Caco-2 (cell line): ENCODE data around the gene AATK. TPM values are rescaled to one million over a fixed set of nuclear protein-coding genes. Genes with fewer than 3 reads are reported as not detected.

ENCODE experiments used
- BruUV-seq: library from RNA; stranded (reverse); fragments of 400-500 nt; replicated peaks from 2 replicates; lab custom pipeline; 2021; lab: Mats Ljungman, UMichigan
- CTCF ChIA-PET: fragments of 300-600 bp; sonication (Branson Sonifier 250); formaldehyde crosslinking; loops from one replicate; lab custom pipeline; 2022; ENCODE audit warnings: antibody characterized with exemption; lab: Charles Lee
- POLR2A ChIA-PET: fragments of 300-600 bp; sonication (Branson Sonifier 250); formaldehyde crosslinking; loops from one replicate; lab custom pipeline; 2022; ENCODE audit warnings: antibody characterized with exemption; lab: Charles Lee
- DNase-seq, 2 experiments: peaks; one replicate each; pipeline versions ENCODE4 v3.0.0 to v3.0.0-alpha.2; 2020 to 2022
- H3K27me3 ChIP-seq: replicated peaks from 2 replicates; pipeline ENCODE4 v1.6.0; 2011; ENCODE audit warnings: low read length; ENCODE audit not compliant: control insufficient read depth, insufficient read depth
- H3K36me3 ChIP-seq: 2 replicates; pipeline ENCODE4 v1.5.1; 2011; ENCODE audit warnings: low read length; ENCODE audit not compliant: control insufficient read depth, insufficient read depth
- H3K4me1 ChIP-seq: fragments of 250-450 bp; sonication (Bioruptor Pico); 2 replicates; pipeline ENCODE4 v1.5.1; 2020; ENCODE audit warnings: mild to moderate bottlenecking
- H3K4me3 ChIP-seq: 2 replicates; pipeline ENCODE4 v1.5.1; 2011; ENCODE audit warnings: low read depth, mild to moderate bottlenecking, control low read depth, low read length
- H3K9me3 ChIP-seq: fragments of 250-450 bp; sonication (Bioruptor Pico); 2 replicates; pipeline ENCODE4 v1.5.1; 2020; ENCODE audit warnings: mild to moderate bottlenecking, moderate library complexity
- H3K27ac Mint-ChIP-seq: one replicate; pipeline ENCODE4 v1.8.0; 2022; ENCODE audit warnings: mixed read lengths; ENCODE audit not compliant: unreplicated experiment
- H3K27me3 Mint-ChIP-seq: one replicate; pipeline ENCODE4 v1.8.0; 2022; ENCODE audit warnings: mixed read lengths; ENCODE audit not compliant: insufficient read depth, unreplicated experiment
- H3K36me3 Mint-ChIP-seq: one replicate; pipeline ENCODE4 v1.8.0; 2022; ENCODE audit warnings: mild to moderate bottlenecking, mixed read lengths; ENCODE audit not compliant: insufficient read depth, unreplicated experiment
- H3K4me1 Mint-ChIP-seq: one replicate; pipeline ENCODE4 v1.8.0; 2022; ENCODE audit warnings: low read depth, mixed read lengths; ENCODE audit not compliant: unreplicated experiment
- H3K4me3 Mint-ChIP-seq: one replicate; pipeline ENCODE4 v1.8.0; 2022; ENCODE audit warnings: mild to moderate bottlenecking, moderate library complexity, mixed read lengths; ENCODE audit not compliant: unreplicated experiment
- H3K9me3 Mint-ChIP-seq: one replicate; pipeline ENCODE4 v1.8.0; 2022; ENCODE audit warnings: mixed read lengths; ENCODE audit not compliant: unreplicated experiment
- intact Hi-C: fragments of 100-400 bp; cut with micrococcal nuclease; formaldehyde crosslinking; loops from one replicate; pipeline ENCODE4 v1.10.0; 2022; ENCODE audit not compliant: unreplicated experiment
- total RNA-seq: library from RNA; stranded (reverse); gene quantifications from 2 replicates; pipeline ENCODE4 v1.2.3, GENCODE V29; 2022
- TF ChIP-seq, protein P1 (sequence below), 2 experiments: fragments of 200-600 bp in 1 of 2; IDR thresholded peaks; 1 replicate in 1 of 2; 2 replicates in 1 of 2; pipeline versions ENCODE4 v1.5.1 to v1.8.0; 2011 to 2022; ENCODE audit warnings: antibody characterized with exemption in 1 of 2, control low read depth in 1 of 2, inconsistent platforms in 1 of 2, low read depth in 1 of 2, low read length in 1 of 2, mild to moderate bottlenecking in 1 of 2, moderate library complexity in 1 of 2; ENCODE audit not compliant: insufficient read depth in 1 of 2, severe bottlenecking in 1 of 2, unreplicated experiment in 1 of 2

Gene AATK
- total RNA-seq, 1 experiment from 2014 or later = 26.6 TPM

DNA sequence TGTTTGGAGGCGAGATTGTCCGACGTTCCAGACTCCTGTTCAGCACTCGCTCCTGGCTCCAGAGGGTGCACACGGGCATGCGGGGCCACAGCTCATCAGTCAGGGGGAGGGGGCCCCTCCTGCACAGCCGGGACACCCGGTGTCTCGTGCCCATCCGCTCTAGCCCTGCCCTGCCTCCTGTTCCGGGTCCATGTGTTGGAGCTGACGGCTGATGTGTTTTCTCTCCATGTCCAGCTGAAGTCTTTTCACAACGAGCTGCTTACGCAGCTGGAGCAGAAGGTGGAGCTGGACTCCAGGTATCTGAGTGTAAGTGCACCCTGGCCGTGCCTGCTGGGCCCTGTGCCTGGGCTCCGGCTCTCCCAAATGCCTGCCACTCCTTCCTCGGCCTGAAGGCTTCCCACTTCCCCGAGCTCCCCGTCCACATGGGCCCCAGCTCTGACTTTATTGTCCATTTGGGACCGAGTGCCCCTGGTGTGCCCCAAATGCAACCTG is 80.6 kb downstream of the AATK start:
- TF ChIP-seq, protein P1, sequence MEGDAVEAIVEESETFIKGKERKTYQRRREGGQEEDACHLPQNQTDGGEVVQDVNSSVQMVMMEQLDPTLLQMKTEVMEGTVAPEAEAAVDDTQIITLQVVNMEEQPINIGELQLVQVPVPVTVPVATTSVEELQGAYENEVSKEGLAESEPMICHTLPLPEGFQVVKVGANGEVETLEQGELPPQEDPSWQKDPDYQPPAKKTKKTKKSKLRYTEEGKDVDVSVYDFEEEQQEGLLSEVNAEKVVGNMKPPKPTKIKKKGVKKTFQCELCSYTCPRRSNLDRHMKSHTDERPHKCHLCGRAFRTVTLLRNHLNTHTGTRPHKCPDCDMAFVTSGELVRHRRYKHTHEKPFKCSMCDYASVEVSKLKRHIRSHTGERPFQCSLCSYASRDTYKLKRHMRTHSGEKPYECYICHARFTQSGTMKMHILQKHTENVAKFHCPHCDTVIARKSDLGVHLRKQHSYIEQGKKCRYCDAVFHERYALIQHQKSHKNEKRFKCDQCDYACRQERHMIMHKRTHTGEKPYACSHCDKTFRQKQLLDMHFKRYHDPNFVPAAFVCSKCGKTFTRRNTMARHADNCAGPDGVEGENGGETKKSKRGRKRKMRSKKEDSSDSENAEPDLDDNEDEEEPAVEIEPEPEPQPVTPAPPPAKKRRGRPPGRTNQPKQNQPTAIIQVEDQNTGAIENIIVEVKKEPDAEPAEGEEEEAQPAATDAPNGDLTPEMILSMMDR (IDR thresholded peaks at IDR 0.05; ENCODE audit: insufficient read depth in 1 of 2, low read depth in 1 of 2, low read length in 1 of 2, severe bottlenecking in 1 of 2, unreplicated experiment in 1 of 2) = no peak

DNA sequence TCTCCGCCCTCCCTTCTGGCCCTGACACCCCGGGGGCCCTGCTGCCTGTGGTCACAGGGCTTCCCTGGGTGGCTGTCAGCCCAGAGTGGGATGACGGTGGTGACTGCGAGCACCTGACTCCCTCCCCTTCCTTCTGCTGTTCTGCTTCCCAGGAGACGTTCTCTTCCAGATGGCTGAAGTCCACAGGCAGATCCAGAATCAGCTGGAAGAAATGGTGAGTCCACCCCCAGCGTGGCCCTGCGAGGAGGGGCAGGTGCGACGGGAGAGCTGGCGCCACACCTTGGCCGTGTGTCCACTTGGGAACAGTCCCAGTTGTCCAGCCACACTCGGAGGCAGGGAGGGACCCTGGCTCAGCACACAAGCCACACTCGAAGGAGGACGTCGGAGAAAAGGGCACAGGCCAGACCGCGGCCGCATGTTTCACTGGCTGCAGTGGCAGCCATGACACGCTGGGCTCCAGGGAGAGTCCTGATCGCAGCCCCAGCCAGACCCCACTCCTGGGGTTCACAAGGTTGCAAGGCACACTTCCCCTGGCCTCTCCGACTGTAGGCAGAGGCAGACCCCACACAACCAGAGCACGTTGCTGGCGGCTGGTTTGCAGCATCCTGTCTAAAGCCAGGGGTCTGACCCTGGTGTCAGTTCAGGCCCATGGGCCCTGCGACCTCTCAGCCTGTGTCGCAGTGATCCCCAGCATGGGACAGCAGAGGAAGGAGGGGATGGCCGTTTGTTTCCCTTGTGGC is 81.2 kb downstream of the AATK start:
- H3K9me3 ChIP-seq = no peaks in the 10 kb centered on the region
- H3K4me1 Mint-ChIP-seq = no peaks in the 10 kb centered on the region
- H3K9me3 Mint-ChIP-seq = no peaks in the 10 kb centered on the region
- BruUV-seq = no TSS peak
- no peaks in the 10 kb centered on the region for H3K4me1 ChIP-seq
- TF ChIP-seq, protein P1 (IDR thresholded peaks at IDR 0.05; ENCODE audit: insufficient read depth in 1 of 2, low read depth in 1 of 2, low read length in 1 of 2, severe bottlenecking in 1 of 2, unreplicated experiment in 1 of 2) = no peak
- no peak for DNase-seq
- POLR2A ChIA-PET = no interaction called here
- H3K36me3 ChIP-seq = no peaks in the 10 kb centered on the region
- H3K27me3 ChIP-seq = no peaks in the 10 kb centered on the region
- no peak overlapping the region for H3K4me3 Mint-ChIP-seq
- CTCF ChIA-PET = no interaction called here
- no peaks in the 10 kb centered on the region for H3K27me3 Mint-ChIP-seq
- no peak overlapping the region for H3K4me3 ChIP-seq
- intact Hi-C loops = no loop called here
- H3K36me3 Mint-ChIP-seq = peaks cover 23% of the 10 kb centered on the region
- H3K27ac Mint-ChIP-seq = no peak overlapping the region

More for the DNA sequence above, 80.6 kb downstream of the AATK start:
- ChIA-PET POLR2A (no interaction called here), CTCF (no interaction called here)
- Mint-ChIP-seq H3K4me3 (no peak overlapping the region), H3K27ac (no peak overlapping the region), H3K36me3 (peaks cover 23% of the 10 kb centered on the region), H3K4me1 (no peaks in the 10 kb centered on the region), H3K9me3 (no peaks in the 10 kb centered on the region), H3K27me3 (no peaks in the 10 kb centered on the region)
- no peak for DNase-seq
- BruUV-seq = no TSS peak
- no peaks in the 10 kb centered on the region for H3K9me3 ChIP-seq
- no peaks in the 10 kb centered on the region for H3K4me1 ChIP-seq
- H3K27me3 ChIP-seq = no peaks in the 10 kb centered on the region
- H3K36me3 ChIP-seq = no peaks in the 10 kb centered on the region
- H3K4me3 ChIP-seq = no peak overlapping the region
- intact Hi-C loops = no loop called here

DNA sequence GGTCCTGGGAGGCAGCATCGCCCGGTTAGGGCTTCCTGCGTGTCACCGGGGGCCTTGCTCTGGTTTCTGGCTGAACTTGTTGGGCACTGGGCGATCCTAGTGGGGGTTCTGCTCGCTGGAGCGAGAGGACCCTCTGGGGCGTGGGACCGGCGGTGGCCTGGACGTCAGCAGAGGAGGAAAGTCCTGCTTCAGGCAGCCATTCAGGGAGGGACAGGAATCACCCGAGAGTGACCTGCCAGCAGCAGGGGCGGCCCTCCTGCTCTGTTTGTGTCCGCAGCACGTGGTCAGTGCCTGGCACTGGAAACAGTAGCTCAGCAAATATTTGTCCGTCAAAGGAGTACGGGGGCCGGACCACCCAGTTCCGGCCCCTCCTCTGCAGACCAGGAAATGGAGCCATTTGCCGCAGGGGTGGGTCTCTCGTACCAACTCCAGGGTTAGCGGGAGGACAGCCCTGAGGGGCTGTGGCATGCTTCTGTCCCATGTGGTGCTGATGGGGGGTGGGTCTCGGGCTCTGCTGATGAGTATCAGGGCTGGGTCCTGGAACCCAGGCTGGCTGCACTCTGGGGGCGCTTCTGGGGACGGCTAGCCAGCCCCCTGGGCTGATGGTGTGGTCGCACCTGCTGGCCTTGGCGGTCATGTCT is 82.8 kb downstream of the AATK start:
- no peak overlapping the region for H3K27ac Mint-ChIP-seq
- TF ChIP-seq, protein P1 (IDR thresholded peaks at IDR 0.05; ENCODE audit: insufficient read depth in 1 of 2, low read depth in 1 of 2, low read length in 1 of 2, severe bottlenecking in 1 of 2, unreplicated experiment in 1 of 2) = no peak

More for the DNA sequence above, 82.8 kb downstream of the AATK start:
- Mint-ChIP-seq H3K36me3 (peaks cover 23% of the 10 kb centered on the region), H3K4me3 (no peak overlapping the region), H3K4me1 (no peaks in the 10 kb centered on the region), H3K27me3 (no peaks in the 10 kb centered on the region), H3K9me3 (no peaks in the 10 kb centered on the region)
- POLR2A ChIA-PET = no interaction called here
- no peak for DNase-seq
- CTCF ChIA-PET = no interaction called here
- no TSS peak for BruUV-seq
- Histone ChIP-seq H3K9me3 (no peaks in the 10 kb centered on the region), H3K36me3 (no peaks in the 10 kb centered on the region), H3K27me3 (no peaks in the 10 kb centered on the region), H3K4me1 (no peaks in the 10 kb centered on the region), H3K4me3 (no peak overlapping the region)
- intact Hi-C loops = no loop called here
